GM23248 (cell line): ENCODE results near the gene ADISSP.

Source experiments
- EZH2 ChIP-seq: fragments of 200-600 bp; sonication (generic); IDR thresholded peaks from 2 replicates; pipeline ENCODE4 v1.6.1; 2018; ENCODE audit warnings: antibody characterized with exemption, mild to moderate bottlenecking; ENCODE audit not compliant: insufficient read depth, poor library complexity, severe bottlenecking
- EZH2phosphoT487 ChIP-seq: fragments of 200-600 bp; sonication (generic); IDR thresholded peaks from 2 replicates; pipeline ENCODE4 v1.6.1; 2018; ENCODE audit warnings: antibody characterized with exemption, moderate library complexity, mild to moderate bottlenecking, low read depth; ENCODE audit not compliant: insufficient read depth

DNA sequence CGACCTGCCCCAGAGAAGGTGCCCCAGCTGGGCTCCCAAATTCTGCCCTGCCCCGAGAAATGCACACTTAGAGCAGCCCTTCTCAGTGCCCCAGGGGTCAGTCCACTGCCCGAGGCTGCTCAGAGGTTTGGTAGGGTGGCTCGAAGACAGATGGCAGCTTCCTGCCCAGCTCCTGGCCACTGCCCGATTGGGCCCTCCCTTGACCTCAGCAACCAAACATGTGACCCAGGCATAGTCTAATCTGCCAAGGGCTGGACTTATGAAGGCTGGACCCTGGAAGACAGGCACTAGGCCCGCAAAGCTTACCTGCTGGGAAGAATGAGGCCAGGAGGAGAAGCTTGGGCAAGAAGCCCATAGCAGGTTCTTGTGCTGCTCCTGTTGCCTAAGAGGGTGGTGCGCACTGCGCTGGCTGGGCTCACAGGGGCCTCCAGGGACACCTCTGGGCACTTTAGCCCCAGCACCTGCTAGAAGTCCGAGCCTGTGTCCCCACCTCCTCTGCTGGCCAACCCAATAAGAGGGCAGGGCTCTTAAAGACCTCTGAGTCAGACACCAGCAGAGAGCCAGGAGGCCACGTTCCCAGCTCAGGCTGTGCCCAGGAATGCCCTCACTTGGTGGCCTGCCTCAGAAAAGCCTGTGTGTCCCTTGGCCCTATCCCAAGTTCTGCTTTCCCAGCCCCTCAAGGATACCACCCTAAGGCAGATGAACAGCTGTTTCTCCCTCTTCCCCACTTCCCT, 60.6 kb downstream of the ADISSP start:
- TF ChIP-seq EZH2phosphoT487 (no peak), EZH2 (no peak)
